Astrocyte (in vitro differentiated cells and primary cell): ENCODE measurements around the gene IP6K1. TPM values are rescaled to one million over a fixed set of nuclear protein-coding genes. Genes with fewer than 3 reads are reported as not detected.

Source experiments
- DNase-seq: peaks from one replicate; pipeline ENCODE4 v3.0.0-alpha.2; 2010; ENCODE audit warnings: low read depth
- FAIRE-seq: peaks from 2 replicates; lab custom pipeline; 2011; peaks lifted over from hg19 to GRCh38; lab: Jason Lieb, UNC
- H2AFZ ChIP-seq: 2 replicates; pipeline ENCODE4 v1.6.0; 2012; ENCODE audit warnings: low read depth, low read length, inconsistent platforms
- H3K27ac ChIP-seq: 2 replicates; pipeline ENCODE4 v1.5.1; 2011; ENCODE audit warnings: low read depth, low read length, inconsistent platforms
- H3K27me3 ChIP-seq: 2 replicates; pipeline ENCODE4 v1.6.0; 2011; ENCODE audit warnings: low read length, inconsistent platforms; ENCODE audit not compliant: insufficient read depth
- H3K36me3 ChIP-seq: 2 replicates; pipeline ENCODE4 v1.5.1; 2011; ENCODE audit warnings: low read length, inconsistent platforms; ENCODE audit not compliant: insufficient read depth
- H3K4me1 ChIP-seq: 2 replicates; pipeline ENCODE4 v1.5.1; 2011; ENCODE audit warnings: low read length, inconsistent platforms; ENCODE audit not compliant: insufficient read depth
- H3K4me2 ChIP-seq: 2 replicates; pipeline ENCODE4 v1.6.0; 2012; ENCODE audit warnings: low read length, inconsistent platforms
- H3K4me3 ChIP-seq: 2 replicates; pipeline ENCODE4 v1.5.1; 2011; ENCODE audit warnings: low read depth, mild to moderate bottlenecking, low read length, inconsistent platforms; ENCODE audit not compliant: insufficient read depth
- H3K79me2 ChIP-seq: 2 replicates; pipeline ENCODE4 v1.6.0; 2012; ENCODE audit warnings: mild to moderate bottlenecking, low read length, inconsistent platforms; ENCODE audit not compliant: insufficient read depth
- H3K9ac ChIP-seq: 2 replicates; pipeline ENCODE4 v1.6.0; 2012; ENCODE audit warnings: mild to moderate bottlenecking, low read length, inconsistent platforms
- H3K9me3 ChIP-seq: 2 replicates; pipeline ENCODE4 v1.5.1; 2012; ENCODE audit warnings: low read depth, mild to moderate bottlenecking, low read length, inconsistent platforms; ENCODE audit not compliant: insufficient read depth
- H4K20me1 ChIP-seq: 2 replicates; pipeline ENCODE4 v1.6.0; 2012; ENCODE audit warnings: low read length, inconsistent platforms; ENCODE audit not compliant: insufficient read depth
- H3K27ac Mint-ChIP-seq: one replicate; pipeline ENCODE4 v1.8.0; 2021; ENCODE audit warnings: mild to moderate bottlenecking, mixed read lengths; ENCODE audit not compliant: unreplicated experiment
- H3K27me3 Mint-ChIP-seq: one replicate; pipeline ENCODE4 v1.8.0; 2021; ENCODE audit warnings: low read depth, mixed read lengths; ENCODE audit not compliant: unreplicated experiment
- H3K36me3 Mint-ChIP-seq: one replicate; pipeline ENCODE4 v1.8.0; 2021; ENCODE audit warnings: low read depth, mixed read lengths; ENCODE audit not compliant: unreplicated experiment
- H3K4me1 Mint-ChIP-seq: one replicate; pipeline ENCODE4 v1.8.0; 2021; ENCODE audit warnings: low read depth, mixed read lengths; ENCODE audit not compliant: unreplicated experiment
- H3K4me3 Mint-ChIP-seq: one replicate; pipeline ENCODE4 v1.8.0; 2021; ENCODE audit warnings: mild to moderate bottlenecking, moderate library complexity, mixed read lengths; ENCODE audit not compliant: unreplicated experiment
- H3K9me3 Mint-ChIP-seq: one replicate; pipeline ENCODE4 v1.8.0; 2021; ENCODE audit warnings: mild to moderate bottlenecking, mixed read lengths; ENCODE audit not compliant: unreplicated experiment
- EZH2 ChIP-seq: IDR thresholded peaks from 2 replicates; pipeline ENCODE4 v1.6.1; 2012; ENCODE audit warnings: mild to moderate bottlenecking, low read length, inconsistent platforms; ENCODE audit not compliant: insufficient read depth
- total RNA-seq: library from RNA; stranded (reverse); gene quantifications from 2 replicates; pipeline ENCODE4 v1.2.1, GENCODE V29; 2021
- TF ChIP-seq, protein P1 (sequence below): IDR thresholded peaks from 2 replicates; pipeline ENCODE4 v1.5.1; 2011; ENCODE audit warnings: low read depth, mild to moderate bottlenecking, inconsistent platforms, low read length, moderate library complexity; ENCODE audit not compliant: insufficient read depth

Gene IP6K1
- total RNA-seq, 1 donor from 2014 or later: 38.3 TPM

DNA sequence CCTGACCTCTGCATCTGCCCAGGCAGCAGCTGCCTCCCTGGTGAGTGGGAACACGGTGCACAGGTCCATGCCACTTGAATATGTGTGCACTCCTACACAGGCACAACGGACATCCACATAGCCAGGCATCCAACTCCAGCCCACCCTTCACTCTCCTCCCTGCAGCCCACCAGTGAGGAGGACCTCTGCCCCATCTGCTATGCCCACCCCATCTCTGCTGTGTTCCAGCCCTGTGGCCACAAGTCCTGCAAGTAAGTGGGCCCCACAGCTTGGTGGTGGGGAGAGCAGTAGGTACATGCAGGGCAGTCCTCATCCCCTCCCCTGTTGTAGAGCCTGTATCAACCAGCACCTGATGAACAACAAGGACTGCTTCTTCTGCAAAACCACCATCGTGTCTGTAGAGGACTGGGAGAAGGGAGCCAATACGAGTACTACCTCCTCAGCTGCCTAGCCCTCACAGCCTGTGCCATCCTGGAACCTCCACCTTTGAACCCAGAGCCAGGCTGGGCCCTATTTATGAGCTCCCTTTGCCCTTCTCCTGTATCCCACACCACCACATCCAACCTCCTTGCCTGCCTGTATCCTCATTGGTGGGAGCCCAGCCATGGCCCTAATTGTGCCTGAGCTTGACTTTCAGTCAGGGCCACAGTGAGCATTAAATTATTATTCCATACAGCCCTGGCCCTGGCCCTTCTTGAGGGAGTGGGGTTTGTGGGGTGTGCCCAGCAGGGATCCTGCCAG is 65.3 kb downstream of the IP6K1 start:
- Mint-ChIP-seq H3K4me3 (peak overlapping the region; percentile 62), H3K36me3 (peaks cover 8% of the 10 kb centered on the region), H3K27me3 (no peaks in the 10 kb centered on the region), H3K9me3 (peaks cover 3% of the 10 kb centered on the region), H3K4me1 (peaks cover 10% of the 10 kb centered on the region), H3K27ac (no peak overlapping the region)
- Histone ChIP-seq H3K9me3 (no peaks in the 10 kb centered on the region), H3K27me3 (no peaks in the 10 kb centered on the region), H3K27ac (no peak overlapping the region), H2AFZ (no peak overlapping the region), H4K20me1 (peaks cover 54% of the 10 kb centered on the region), H3K36me3 (peaks cover 3% of the 10 kb centered on the region), H3K4me2 (no peak overlapping the region), H3K9ac (no peak overlapping the region), H3K79me2 (peaks cover 33% of the 10 kb centered on the region), H3K4me3 (no peak overlapping the region), H3K4me1 (peaks cover 26% of the 10 kb centered on the region)
- FAIRE-seq (no peak), DNase-seq (no peak)
- TF ChIP-seq EZH2: no peak
- TF ChIP-seq, protein P1, sequence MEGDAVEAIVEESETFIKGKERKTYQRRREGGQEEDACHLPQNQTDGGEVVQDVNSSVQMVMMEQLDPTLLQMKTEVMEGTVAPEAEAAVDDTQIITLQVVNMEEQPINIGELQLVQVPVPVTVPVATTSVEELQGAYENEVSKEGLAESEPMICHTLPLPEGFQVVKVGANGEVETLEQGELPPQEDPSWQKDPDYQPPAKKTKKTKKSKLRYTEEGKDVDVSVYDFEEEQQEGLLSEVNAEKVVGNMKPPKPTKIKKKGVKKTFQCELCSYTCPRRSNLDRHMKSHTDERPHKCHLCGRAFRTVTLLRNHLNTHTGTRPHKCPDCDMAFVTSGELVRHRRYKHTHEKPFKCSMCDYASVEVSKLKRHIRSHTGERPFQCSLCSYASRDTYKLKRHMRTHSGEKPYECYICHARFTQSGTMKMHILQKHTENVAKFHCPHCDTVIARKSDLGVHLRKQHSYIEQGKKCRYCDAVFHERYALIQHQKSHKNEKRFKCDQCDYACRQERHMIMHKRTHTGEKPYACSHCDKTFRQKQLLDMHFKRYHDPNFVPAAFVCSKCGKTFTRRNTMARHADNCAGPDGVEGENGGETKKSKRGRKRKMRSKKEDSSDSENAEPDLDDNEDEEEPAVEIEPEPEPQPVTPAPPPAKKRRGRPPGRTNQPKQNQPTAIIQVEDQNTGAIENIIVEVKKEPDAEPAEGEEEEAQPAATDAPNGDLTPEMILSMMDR: no peak

DNA sequence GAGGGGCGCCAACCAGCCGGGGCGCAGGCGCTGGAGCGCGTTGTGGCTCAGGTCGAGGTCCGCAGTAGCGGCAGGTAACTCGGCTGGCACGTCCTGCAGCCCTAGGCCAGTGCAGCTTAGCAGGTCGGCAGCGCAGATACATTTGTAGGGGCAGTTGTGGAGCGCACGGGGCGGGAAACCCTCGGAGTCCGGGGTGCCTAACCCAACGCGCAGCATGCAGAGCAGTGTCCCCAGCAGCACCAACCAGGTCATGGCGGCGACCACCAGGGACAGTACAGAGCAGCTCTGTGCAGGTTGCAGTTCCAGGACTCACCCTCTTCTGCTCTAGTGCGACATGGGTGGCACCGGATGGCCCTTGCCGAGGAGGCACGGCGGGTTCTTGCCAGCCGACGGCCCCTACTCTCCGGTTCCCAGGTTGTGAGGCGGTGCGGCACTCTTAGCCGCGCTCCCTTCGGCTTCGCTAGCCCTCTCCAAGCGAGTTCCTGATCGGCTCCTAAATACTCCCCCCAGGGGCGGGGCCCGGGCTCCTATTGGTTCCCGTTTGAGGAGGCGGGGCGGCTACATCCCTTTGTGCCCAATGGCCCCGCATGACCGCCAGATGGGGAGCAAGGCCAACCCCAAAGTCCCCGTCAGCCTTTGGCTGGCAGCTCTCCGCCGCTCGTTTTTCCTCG is 67.0 kb downstream of the IP6K1 start, which contains the start of gene AMIGO3:
TSS of gene AMIGO3 (minus strand) at position 471 of the 671 bp plus-strand sequence. CDS start at position 252, 219 bp downstream.
- Mint-ChIP-seq H3K36me3 (peaks cover 15% of the 10 kb centered on the region), H3K4me3 (peak within 1 kb of the TSS; percentile 72), H3K4me1 (peaks cover 10% of the 10 kb centered on the region), H3K9me3 (peaks cover 3% of the 10 kb centered on the region), H3K27ac (peak within 1 kb of the TSS; percentile 20), H3K27me3 (no peaks in the 10 kb centered on the region)
- Histone ChIP-seq H3K79me2 (peaks cover 30% of the 10 kb centered on the region), H2AFZ (no peak within 1 kb of the TSS), H3K27ac (no peak within 1 kb of the TSS), H3K36me3 (peaks cover 3% of the 10 kb centered on the region), H3K27me3 (no peaks in the 10 kb centered on the region), H3K4me2 (peak within 1 kb of the TSS; percentile 86), H3K9ac (no peak within 1 kb of the TSS), H3K4me3 (peak within 1 kb of the TSS; percentile 51), H3K4me1 (peaks cover 21% of the 10 kb centered on the region), H4K20me1 (peaks cover 55% of the 10 kb centered on the region), H3K9me3 (no peaks in the 10 kb centered on the region)
- FAIRE-seq (no peak), DNase-seq (peak; percentile 80)
- no peak for TF ChIP-seq EZH2
- TF ChIP-seq, protein P1: peak; percentile 24
